ENCODE results near the gene EFEMP1. TPM values are rescaled to one million over a fixed set of nuclear protein-coding genes. Genes with fewer than 3 reads are reported as not detected.

Gene EFEMP1
- total RNA-seq, 1 experiment from 2014 or later = 0.15 TPM

DNA sequence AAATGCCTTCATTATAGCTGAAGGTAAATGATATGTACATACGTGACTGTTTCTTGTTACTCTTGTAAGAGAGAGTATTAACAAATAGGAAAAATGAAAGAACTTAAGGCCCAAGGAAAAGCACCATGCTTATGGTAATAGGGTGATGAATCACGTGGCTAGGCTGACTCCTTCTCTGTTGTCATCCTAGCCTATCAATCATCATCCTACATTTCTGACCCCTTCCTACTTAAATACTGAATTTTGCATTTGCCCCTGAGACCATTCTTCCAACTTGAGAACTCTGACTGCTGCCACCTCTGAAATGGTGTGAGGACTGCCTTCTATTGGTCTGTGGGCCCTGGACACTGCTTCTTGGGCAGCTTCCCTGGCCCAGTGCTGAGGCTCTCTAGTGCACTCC, 28.9 kb downstream of the EFEMP1 start:
- Histone ChIP-seq H3K4me1 (ENCODE audit: insufficient read depth, low read length, poor library complexity, severe bottlenecking) (peaks cover 29% of the 10 kb centered on the region), H3K4me3 (ENCODE audit: low read depth, low read length, poor library complexity, severe bottlenecking) (no peak overlapping the region), H3K9me3 (ENCODE audit: low read depth, low read length, poor library complexity, severe bottlenecking) (no peaks in the 10 kb centered on the region), H3K27ac (ENCODE audit: low read depth, low read length, poor library complexity, severe bottlenecking) (no peak overlapping the region), H3K27me3 (replicated peaks; ENCODE audit: insufficient read depth, low read depth, low read length, poor library complexity) (no peaks in the 10 kb centered on the region), H3K36me3 (ENCODE audit: insufficient read depth, low read length, poor library complexity, severe bottlenecking) (no peaks in the 10 kb centered on the region)
- no TSS peak for BruUV-seq (replicated peaks)
- no peak for TF ChIP-seq EZH2 (IDR thresholded peaks at IDR 0.05; ENCODE audit: borderline replicate concordance, low read depth, low read length, poor library complexity, severe bottlenecking)
- TF ChIP-seq, protein P1, sequence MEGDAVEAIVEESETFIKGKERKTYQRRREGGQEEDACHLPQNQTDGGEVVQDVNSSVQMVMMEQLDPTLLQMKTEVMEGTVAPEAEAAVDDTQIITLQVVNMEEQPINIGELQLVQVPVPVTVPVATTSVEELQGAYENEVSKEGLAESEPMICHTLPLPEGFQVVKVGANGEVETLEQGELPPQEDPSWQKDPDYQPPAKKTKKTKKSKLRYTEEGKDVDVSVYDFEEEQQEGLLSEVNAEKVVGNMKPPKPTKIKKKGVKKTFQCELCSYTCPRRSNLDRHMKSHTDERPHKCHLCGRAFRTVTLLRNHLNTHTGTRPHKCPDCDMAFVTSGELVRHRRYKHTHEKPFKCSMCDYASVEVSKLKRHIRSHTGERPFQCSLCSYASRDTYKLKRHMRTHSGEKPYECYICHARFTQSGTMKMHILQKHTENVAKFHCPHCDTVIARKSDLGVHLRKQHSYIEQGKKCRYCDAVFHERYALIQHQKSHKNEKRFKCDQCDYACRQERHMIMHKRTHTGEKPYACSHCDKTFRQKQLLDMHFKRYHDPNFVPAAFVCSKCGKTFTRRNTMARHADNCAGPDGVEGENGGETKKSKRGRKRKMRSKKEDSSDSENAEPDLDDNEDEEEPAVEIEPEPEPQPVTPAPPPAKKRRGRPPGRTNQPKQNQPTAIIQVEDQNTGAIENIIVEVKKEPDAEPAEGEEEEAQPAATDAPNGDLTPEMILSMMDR (conservative IDR thresholded peaks at IDR 0.05; ENCODE audit: low read depth, low read length) = no peak
- DNase-seq (ENCODE audit: low spot score) = no peak
- ChIA-PET POLR2A (ENCODE audit: low non-redundant PET) (no interaction called here), CTCF (no interaction called here)
- intact Hi-C loops (cut with micrococcal nuclease; ENCODE audit: unreplicated experiment) = no loop called here

DNA sequence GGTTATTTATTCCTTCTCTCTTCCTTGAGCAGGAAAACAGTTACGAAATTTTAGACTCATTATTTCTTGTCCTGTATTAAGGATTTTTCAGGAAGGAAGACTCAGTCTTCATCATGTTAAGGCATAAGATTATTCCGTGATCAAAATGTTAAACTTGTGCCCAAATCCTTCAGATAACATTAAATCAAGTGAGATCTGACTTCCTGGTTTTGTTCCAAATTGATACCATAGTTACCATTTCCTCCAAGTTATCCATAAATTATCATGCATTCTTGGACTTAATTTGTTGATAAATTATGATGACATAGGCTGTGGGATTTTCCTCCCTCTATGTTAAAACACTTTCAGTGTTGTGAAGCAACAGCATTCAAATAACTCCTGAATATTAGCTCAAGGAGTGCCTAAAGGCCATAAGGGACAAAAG, 31.9 kb downstream of the EFEMP1 start:
- peak; percentile 83 for DNase-seq (ENCODE audit: low spot score)
- CTCF ChIA-PET = no interaction called here
- no TSS peak for BruUV-seq (replicated peaks)
- intact Hi-C loops (cut with micrococcal nuclease; ENCODE audit: unreplicated experiment) = no loop called here
- H3K4me1 ChIP-seq (ENCODE audit: insufficient read depth, low read length, poor library complexity, severe bottlenecking) = peaks cover 51% of the 10 kb centered on the region
- H3K9me3 ChIP-seq (ENCODE audit: low read depth, low read length, poor library complexity, severe bottlenecking) = no peaks in the 10 kb centered on the region
- peak overlapping the region; percentile 64 for H3K27ac ChIP-seq (ENCODE audit: low read depth, low read length, poor library complexity, severe bottlenecking)
- no peaks in the 10 kb centered on the region for H3K27me3 ChIP-seq (replicated peaks; ENCODE audit: insufficient read depth, low read depth, low read length, poor library complexity)
- POLR2A ChIA-PET (ENCODE audit: low non-redundant PET) = no interaction called here
- no peak for TF ChIP-seq EZH2 (IDR thresholded peaks at IDR 0.05; ENCODE audit: borderline replicate concordance, low read depth, low read length, poor library complexity, severe bottlenecking)
- no peak overlapping the region for H3K4me3 ChIP-seq (ENCODE audit: low read depth, low read length, poor library complexity, severe bottlenecking)
- no peaks in the 10 kb centered on the region for H3K36me3 ChIP-seq (ENCODE audit: insufficient read depth, low read length, poor library complexity, severe bottlenecking)

DNA sequence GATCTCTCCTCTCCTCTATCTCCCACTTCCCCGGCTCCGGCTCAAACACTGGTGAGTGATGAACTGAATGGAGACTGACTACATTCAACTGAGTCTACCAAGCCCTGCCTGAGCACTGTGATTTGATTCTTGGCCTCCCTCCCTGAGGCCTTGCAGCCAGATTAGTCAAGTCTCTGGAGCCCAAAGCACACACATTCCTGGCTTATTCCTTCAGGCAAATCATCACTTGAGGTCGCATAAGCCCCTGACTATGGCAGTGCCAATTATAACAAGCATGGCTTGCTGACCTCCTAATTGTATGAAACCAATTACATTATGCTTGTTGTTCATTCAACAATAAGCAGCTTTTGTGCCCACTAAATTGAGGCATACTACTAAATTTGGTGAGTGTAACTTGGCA, 34.6 kb downstream of the EFEMP1 start:
- intact Hi-C loops (cut with micrococcal nuclease; ENCODE audit: unreplicated experiment) = no loop called here
- DNase-seq (ENCODE audit: low spot score) = no peak
- TF ChIP-seq, protein P1 (conservative IDR thresholded peaks at IDR 0.05; ENCODE audit: low read depth, low read length) = no peak
- no peak for TF ChIP-seq EZH2 (IDR thresholded peaks at IDR 0.05; ENCODE audit: borderline replicate concordance, low read depth, low read length, poor library complexity, severe bottlenecking)
- Histone ChIP-seq H3K27ac (ENCODE audit: low read depth, low read length, poor library complexity, severe bottlenecking) (peak overlapping the region; percentile 4), H3K4me3 (ENCODE audit: low read depth, low read length, poor library complexity, severe bottlenecking) (no peak overlapping the region), H3K9me3 (ENCODE audit: low read depth, low read length, poor library complexity, severe bottlenecking) (no peaks in the 10 kb centered on the region), H3K4me1 (ENCODE audit: insufficient read depth, low read length, poor library complexity, severe bottlenecking) (peaks cover 69% of the 10 kb centered on the region), H3K27me3 (replicated peaks; ENCODE audit: insufficient read depth, low read depth, low read length, poor library complexity) (no peaks in the 10 kb centered on the region), H3K36me3 (ENCODE audit: insufficient read depth, low read length, poor library complexity, severe bottlenecking) (no peaks in the 10 kb centered on the region)
- BruUV-seq (replicated peaks) = no TSS peak
- POLR2A ChIA-PET (ENCODE audit: low non-redundant PET) = no interaction called here
- CTCF ChIA-PET = no interaction called here

DNA sequence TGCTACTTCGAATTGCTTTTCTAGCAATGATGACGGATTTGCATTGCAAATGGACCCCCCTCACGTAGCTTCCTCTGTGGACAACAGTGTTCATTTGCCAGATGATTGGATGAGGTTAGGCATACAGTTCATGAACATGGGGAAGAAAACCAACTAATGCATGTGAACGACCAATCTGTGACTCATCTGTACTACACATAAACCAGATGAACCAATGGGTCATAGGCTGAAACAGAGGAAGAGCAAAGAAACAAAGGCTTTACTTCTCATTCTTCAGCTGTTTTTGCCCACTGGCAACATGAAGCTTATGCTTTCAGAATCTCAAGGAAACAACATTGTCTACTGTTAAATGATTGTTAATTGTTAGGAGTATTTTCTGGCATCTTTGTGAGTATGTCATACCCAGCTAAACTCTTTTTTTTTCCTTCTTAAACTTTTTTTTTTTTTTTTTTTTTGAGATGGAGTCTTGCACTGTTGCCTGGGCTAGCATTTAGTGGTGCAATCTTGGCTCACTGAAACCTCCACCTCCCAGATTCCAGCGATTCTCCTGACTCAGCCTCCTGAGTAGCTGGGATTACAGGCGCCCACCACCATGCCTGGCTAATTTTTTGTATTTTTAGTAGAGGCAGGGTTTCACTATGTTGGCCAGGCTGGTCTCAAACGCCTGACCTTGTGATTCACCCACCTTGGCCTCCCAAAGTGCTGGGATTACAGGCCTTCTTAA, 35.5 kb downstream of the EFEMP1 start:
- CTCF ChIA-PET = interaction anchor here (0.7 kb wide), 1 partner anchor 706 kb away, joined by 3 read pairs; no protein-coding TSS in a partner anchor
- H3K27me3 ChIP-seq (replicated peaks; ENCODE audit: insufficient read depth, low read depth, low read length, poor library complexity) = no peaks in the 10 kb centered on the region
- H3K4me1 ChIP-seq (ENCODE audit: insufficient read depth, low read length, poor library complexity, severe bottlenecking) = peaks cover 69% of the 10 kb centered on the region
- H3K36me3 ChIP-seq (ENCODE audit: insufficient read depth, low read length, poor library complexity, severe bottlenecking) = no peaks in the 10 kb centered on the region
- POLR2A ChIA-PET (ENCODE audit: low non-redundant PET) = interaction anchor here (0.7 kb wide), 1 partner anchor 1570 kb away, joined by 22 read pairs; no protein-coding TSS in a partner anchor
- H3K9me3 ChIP-seq (ENCODE audit: low read depth, low read length, poor library complexity, severe bottlenecking) = no peaks in the 10 kb centered on the region
- peak; percentile 63 for DNase-seq (ENCODE audit: low spot score)
- TF ChIP-seq EZH2 (IDR thresholded peaks at IDR 0.05; ENCODE audit: borderline replicate concordance, low read depth, low read length, poor library complexity, severe bottlenecking) = no peak
- TF ChIP-seq, protein P1 (conservative IDR thresholded peaks at IDR 0.05; ENCODE audit: low read depth, low read length) = no peak
- BruUV-seq (replicated peaks) = no TSS peak
- H3K4me3 ChIP-seq (ENCODE audit: low read depth, low read length, poor library complexity, severe bottlenecking) = no peak overlapping the region
- H3K27ac ChIP-seq (ENCODE audit: low read depth, low read length, poor library complexity, severe bottlenecking) = no peak overlapping the region
- intact Hi-C loops (cut with micrococcal nuclease; ENCODE audit: unreplicated experiment) = no loop called here

All from A673 (cell line).